A549 (cell line): ENCODE data around the gene MATN3.

ENCODE experiments used
- CBX2 ChIP-seq: fragments of 200-600 bp; sonication (generic); IDR thresholded peaks from 2 replicates; pipeline ENCODE4 v1.6.1; 2016; ENCODE audit warnings: low read depth, mild to moderate bottlenecking, borderline replicate concordance
- EHMT2 ChIP-seq: fragments of 200-600 bp; sonication (generic); IDR thresholded peaks from 2 replicates; pipeline ENCODE4 v1.6.1; 2016; ENCODE audit warnings: antibody characterized with exemption, low read depth, mild to moderate bottlenecking, moderate library complexity
- EP300 ChIP-seq, 2 experiments: fragments of >200 bp; sonication (Bioruptor Twin); formaldehyde crosslinking; IDR thresholded peaks; 2 replicates in 1 of 2; 3 replicates in 1 of 2; pipeline ENCODE4 v1.6.1; 2016 to 2017
- NR3C1 ChIP-seq: fragments of >200 bp; sonication (Bioruptor Twin); formaldehyde crosslinking; IDR thresholded peaks from 3 replicates; pipeline ENCODE4 v1.6.1; 2017
- POLR2A ChIP-seq: IDR thresholded peaks from 2 replicates; pipeline ENCODE4 v1.6.1; 2012; ENCODE audit warnings: mild to moderate bottlenecking, low read length
- RAD21 ChIP-seq, 2 experiments: fragments of >200 bp in 1 of 2; sonication (Bioruptor Twin) in 1 of 2; formaldehyde crosslinking in 1 of 2; IDR thresholded peaks in 1 of 2; conservative IDR thresholded peaks in 1 of 2; 2 replicates in 1 of 2; 3 replicates in 1 of 2; pipeline ENCODE4 v1.6.1; 2012 to 2018; ENCODE audit warnings: inconsistent platforms in 1 of 2
- TF ChIP-seq, protein P1 (sequence below): fragments of >200 bp; sonication (Bioruptor Twin); formaldehyde crosslinking; IDR thresholded peaks from 3 replicates; pipeline ENCODE4 v1.5.1; 2016
- TF ChIP-seq, protein P2 (sequence below): fragments of 200-600 bp; sonication (generic); IDR thresholded peaks from 2 replicates; pipeline ENCODE4 v1.6.1; 2016; ENCODE audit warnings: antibody characterized with exemption, mild to moderate bottlenecking, moderate library complexity
- TF ChIP-seq, protein P3 (sequence below): IDR thresholded peaks from 2 replicates; pipeline ENCODE4 v1.6.1; 2012; ENCODE audit warnings: low read depth, borderline replicate concordance
- TF ChIP-seq, protein P4 (sequence below): fragments of 450-650 bp; IDR thresholded peaks from 2 replicates; pipeline ENCODE4 v1.6.1; 2014; ENCODE audit warnings: antibody characterized with exemption

DNA sequence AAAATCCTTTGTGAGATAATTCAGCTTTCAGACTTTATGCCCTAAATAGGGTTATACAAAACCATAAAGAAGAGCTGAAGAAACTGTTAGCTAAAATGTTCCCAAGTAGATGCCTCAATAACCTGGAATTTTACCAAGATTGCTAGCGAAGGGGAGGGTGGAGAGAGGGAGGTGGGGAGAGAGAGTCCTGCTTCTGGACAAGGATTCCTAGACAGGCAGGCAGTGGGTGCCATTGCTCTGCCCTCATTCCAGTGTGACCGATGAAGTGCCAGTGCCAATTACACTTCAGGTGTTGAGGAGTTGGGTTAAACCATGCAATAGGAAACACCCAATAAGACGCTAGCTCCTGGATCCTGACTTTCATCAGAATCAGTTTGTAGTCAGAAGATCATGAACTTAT is 20.9 kb upstream of the MATN3 start:
- TF ChIP-seq, protein P1, sequence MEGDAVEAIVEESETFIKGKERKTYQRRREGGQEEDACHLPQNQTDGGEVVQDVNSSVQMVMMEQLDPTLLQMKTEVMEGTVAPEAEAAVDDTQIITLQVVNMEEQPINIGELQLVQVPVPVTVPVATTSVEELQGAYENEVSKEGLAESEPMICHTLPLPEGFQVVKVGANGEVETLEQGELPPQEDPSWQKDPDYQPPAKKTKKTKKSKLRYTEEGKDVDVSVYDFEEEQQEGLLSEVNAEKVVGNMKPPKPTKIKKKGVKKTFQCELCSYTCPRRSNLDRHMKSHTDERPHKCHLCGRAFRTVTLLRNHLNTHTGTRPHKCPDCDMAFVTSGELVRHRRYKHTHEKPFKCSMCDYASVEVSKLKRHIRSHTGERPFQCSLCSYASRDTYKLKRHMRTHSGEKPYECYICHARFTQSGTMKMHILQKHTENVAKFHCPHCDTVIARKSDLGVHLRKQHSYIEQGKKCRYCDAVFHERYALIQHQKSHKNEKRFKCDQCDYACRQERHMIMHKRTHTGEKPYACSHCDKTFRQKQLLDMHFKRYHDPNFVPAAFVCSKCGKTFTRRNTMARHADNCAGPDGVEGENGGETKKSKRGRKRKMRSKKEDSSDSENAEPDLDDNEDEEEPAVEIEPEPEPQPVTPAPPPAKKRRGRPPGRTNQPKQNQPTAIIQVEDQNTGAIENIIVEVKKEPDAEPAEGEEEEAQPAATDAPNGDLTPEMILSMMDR = no peak
- TF ChIP-seq, protein P2, sequence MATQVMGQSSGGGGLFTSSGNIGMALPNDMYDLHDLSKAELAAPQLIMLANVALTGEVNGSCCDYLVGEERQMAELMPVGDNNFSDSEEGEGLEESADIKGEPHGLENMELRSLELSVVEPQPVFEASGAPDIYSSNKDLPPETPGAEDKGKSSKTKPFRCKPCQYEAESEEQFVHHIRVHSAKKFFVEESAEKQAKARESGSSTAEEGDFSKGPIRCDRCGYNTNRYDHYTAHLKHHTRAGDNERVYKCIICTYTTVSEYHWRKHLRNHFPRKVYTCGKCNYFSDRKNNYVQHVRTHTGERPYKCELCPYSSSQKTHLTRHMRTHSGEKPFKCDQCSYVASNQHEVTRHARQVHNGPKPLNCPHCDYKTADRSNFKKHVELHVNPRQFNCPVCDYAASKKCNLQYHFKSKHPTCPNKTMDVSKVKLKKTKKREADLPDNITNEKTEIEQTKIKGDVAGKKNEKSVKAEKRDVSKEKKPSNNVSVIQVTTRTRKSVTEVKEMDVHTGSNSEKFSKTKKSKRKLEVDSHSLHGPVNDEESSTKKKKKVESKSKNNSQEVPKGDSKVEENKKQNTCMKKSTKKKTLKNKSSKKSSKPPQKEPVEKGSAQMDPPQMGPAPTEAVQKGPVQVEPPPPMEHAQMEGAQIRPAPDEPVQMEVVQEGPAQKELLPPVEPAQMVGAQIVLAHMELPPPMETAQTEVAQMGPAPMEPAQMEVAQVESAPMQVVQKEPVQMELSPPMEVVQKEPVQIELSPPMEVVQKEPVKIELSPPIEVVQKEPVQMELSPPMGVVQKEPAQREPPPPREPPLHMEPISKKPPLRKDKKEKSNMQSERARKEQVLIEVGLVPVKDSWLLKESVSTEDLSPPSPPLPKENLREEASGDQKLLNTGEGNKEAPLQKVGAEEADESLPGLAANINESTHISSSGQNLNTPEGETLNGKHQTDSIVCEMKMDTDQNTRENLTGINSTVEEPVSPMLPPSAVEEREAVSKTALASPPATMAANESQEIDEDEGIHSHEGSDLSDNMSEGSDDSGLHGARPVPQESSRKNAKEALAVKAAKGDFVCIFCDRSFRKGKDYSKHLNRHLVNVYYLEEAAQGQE = no peak
- TF ChIP-seq EP300 (IDR thresholded peaks at IDR 0.05) (no peak), EHMT2 (no peak), RAD21 (conservative IDR thresholded peaks at IDR 0.05 in 1 of 2, IDR thresholded peaks at IDR 0.05 in 1 of 2) (no peak), NR3C1 (no peak), POLR2A (no peak), CBX2 (no peak)
- TF ChIP-seq, protein P3, sequence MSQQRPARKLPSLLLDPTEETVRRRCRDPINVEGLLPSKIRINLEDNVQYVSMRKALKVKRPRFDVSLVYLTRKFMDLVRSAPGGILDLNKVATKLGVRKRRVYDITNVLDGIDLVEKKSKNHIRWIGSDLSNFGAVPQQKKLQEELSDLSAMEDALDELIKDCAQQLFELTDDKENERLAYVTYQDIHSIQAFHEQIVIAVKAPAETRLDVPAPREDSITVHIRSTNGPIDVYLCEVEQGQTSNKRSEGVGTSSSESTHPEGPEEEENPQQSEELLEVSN = no peak
- TF ChIP-seq, protein P4, sequence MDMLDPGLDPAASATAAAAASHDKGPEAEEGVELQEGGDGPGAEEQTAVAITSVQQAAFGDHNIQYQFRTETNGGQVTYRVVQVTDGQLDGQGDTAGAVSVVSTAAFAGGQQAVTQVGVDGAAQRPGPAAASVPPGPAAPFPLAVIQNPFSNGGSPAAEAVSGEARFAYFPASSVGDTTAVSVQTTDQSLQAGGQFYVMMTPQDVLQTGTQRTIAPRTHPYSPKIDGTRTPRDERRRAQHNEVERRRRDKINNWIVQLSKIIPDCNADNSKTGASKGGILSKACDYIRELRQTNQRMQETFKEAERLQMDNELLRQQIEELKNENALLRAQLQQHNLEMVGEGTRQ = no peak
